ENCODE results near the gene SLC41A3.

SLC41A3 gene

DNA sequence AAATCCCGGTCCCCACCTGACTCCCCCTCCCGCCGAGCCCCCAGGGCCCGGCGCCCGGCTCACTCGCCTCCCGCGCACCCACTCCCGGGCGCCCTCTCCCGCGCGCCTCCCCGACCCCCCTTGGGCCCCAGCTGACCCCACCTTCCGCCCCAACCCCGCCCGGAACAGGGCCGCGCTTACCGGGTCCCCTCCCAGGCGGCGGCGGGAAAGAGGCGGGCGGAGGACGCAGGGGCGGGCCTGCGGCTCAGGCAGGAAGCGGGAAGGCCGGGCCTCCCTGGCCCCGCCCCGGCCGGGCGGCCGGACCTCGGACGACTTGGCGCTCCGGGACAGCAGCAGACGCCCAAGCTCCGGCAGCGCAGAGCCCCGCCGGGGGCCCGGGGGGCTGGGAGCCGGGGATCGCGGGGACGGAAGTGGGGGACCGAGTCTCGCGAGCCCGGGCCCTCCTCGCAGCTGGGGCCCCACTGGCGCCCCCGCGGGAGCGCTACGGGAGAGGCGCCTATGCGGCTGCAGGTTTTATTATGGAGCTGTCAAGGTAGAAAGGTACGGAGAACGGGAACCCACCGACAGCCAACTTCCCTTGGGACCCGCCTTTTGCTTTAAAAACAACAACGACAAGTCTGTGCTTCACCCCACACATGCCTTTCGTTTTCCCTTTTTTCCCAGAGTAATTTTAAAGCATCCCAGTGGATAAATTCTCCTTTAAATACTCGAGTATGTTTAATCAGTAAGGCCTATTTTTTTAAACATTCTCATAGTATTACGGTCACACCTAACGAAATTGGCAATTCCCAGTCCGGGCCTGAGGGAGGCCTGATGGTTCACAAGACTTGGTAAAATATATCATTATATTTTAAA is at the start of gene SLC41A3:
SLC41A3 (minus strand) TSS at position 212 of the 855 bp plus-strand sequence. CDS start 15,905 bp downstream, outside the sequence.
- peak within 1 kb of the TSS; percentile 50 for H3K27ac ChIP-seq
- TF ChIP-seq ZFX (IDR thresholded peaks at IDR 0.05; ENCODE audit: borderline replicate concordance) = no peak
- TF ChIP-seq, protein P1, sequence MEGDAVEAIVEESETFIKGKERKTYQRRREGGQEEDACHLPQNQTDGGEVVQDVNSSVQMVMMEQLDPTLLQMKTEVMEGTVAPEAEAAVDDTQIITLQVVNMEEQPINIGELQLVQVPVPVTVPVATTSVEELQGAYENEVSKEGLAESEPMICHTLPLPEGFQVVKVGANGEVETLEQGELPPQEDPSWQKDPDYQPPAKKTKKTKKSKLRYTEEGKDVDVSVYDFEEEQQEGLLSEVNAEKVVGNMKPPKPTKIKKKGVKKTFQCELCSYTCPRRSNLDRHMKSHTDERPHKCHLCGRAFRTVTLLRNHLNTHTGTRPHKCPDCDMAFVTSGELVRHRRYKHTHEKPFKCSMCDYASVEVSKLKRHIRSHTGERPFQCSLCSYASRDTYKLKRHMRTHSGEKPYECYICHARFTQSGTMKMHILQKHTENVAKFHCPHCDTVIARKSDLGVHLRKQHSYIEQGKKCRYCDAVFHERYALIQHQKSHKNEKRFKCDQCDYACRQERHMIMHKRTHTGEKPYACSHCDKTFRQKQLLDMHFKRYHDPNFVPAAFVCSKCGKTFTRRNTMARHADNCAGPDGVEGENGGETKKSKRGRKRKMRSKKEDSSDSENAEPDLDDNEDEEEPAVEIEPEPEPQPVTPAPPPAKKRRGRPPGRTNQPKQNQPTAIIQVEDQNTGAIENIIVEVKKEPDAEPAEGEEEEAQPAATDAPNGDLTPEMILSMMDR (IDR thresholded peaks at IDR 0.05) = peak; percentile 62

DNA sequence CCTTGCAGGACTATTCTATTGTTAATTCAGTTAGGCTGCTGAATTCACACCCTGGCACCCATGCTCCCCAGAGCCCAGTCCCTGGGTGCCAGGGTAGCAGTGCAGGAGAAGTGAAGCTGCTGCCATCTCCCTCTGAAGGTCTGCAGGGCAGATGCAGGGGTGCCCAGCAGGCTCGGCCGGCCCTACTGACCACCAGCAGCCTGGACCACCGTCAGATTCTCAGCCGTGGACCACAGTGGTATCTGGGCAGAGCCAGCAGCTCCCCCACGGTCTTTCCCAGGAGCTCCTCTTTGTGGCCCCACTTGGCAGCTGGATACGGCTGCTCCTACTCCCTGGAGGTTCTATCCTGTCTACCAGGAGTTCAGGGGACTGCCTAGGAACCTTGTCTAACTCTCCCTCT is 49.7 kb upstream of the SLC41A3 start:
- TF ChIP-seq, protein P1 (IDR thresholded peaks at IDR 0.05) = no peak
- no peak for TF ChIP-seq ZFX (IDR thresholded peaks at IDR 0.05; ENCODE audit: borderline replicate concordance)
- no peak overlapping the region for H3K27ac ChIP-seq

DNA sequence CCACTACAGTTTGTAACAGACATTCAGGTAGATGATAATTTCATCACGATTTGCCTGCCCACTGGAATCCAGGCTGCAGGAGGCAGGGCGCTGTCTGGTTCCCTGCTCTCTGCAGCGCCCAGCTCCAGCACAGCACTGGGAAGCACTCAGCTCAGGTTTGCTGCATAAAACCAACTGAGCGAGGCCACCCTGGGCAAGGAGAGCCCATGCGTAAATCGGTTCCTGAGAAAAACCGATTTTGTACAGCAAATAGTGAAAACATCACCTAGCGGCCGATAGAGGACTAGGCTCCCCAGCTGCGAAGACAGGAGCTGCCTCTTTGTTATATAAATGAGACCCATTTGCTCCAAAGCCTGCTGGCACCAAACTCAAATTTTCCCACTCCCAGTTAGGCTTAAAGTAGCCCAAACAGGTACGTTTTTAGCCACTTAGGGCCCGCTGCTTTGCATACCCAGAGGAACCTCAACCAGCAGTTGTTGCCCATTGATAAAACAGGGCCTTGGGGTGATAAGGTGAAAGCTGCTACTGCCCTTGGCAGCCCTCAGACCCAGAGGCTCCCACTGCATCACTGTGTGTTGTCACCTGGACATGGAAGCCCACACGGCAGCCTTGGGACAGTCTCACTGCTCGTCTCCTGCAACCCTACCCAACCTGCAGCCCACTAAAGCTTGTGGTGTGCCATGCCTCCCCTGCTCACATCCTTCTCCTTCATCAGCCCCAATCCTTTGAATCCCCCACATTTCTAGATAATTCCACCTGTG is 49.0 kb upstream of the SLC41A3 start:
- no peak overlapping the region for H3K27ac ChIP-seq
- no peak for TF ChIP-seq ZFX (IDR thresholded peaks at IDR 0.05; ENCODE audit: borderline replicate concordance)
- TF ChIP-seq, protein P1 (IDR thresholded peaks at IDR 0.05) = peak; percentile 49

DNA sequence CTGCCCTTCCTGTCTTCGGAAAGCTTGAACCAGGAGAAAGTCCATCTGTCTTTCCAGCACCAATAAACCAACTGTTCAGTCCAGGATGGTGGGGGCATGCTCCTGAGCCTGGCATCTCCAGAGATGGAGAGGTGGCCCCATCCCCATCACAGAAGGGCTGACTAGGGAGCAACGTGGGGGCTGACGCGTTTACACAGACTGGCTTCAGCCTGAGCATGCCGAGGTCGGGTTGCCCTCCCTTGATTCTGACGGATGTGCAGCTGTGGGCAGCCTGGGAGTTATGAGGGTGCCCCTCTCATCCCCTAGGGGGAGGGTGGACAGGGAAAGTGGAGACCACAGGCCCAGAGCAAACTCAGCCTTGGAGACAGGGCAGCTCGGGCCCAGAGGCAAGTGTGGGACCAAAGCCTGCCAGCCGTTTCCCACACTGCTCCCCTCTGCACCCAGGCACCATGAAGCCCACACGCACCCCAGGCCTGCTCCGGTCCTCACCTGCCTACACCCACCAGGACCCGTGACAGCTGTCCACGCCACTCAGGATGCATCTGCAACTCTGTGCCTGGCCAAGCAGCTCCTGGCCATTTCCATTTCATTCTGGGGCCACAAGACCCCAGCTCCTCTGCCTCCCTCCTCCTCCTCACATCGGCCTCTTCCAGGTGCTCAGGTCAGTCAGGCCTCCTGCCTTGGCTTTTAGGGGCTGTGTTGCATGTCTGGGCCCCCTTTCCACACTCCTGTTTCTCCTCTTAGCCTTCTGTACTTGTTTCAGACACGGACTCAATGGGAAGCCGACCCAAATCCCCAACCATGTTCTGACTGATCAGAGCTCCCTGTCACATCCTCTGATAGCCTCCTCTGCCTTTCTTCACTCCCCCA is 48.2 kb upstream of the SLC41A3 start:
- TF ChIP-seq, protein P1 (IDR thresholded peaks at IDR 0.05) = no peak
- no peak for TF ChIP-seq ZFX (IDR thresholded peaks at IDR 0.05; ENCODE audit: borderline replicate concordance)

DNA sequence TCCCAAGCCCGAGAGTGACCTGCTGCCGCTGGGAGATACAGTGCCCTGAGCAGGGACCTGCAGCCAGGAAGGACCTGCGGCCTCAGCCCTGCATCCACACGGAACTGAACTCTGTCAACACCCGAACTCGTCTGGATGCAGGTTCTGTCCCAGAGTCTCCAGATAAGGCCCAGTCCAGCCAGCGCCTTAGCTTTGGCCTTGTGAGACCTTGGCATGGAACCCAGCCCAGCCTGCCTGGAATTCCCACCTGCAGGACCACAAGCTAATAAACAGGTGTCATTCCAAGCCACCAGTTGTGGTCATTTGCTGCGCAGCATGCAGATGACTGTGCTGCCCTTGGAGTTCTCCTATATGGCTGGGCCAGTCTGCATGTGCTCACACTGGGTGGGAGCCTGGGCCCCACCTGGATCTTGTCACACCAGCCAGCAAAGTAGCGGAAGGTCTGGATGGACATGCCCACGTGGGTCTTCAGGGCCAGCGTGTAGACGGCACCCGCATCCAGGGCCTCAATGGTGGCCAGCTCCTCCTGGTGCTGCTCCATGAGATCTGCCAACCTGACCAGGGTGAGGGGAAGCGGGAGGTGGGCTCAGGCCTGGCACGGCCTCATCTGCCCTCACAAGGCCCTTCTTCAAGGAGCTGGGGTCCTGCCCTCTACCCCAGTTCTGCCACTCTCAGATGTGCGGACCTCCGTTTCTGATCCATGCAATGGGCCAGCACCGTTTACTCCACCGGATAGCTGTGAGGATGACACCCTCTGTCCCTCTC is 47.2 kb upstream of the SLC41A3 start:
- H3K27ac ChIP-seq = no peak overlapping the region
- TF ChIP-seq ZFX (IDR thresholded peaks at IDR 0.05; ENCODE audit: borderline replicate concordance) = no peak
- TF ChIP-seq, protein P1 (IDR thresholded peaks at IDR 0.05) = no peak

More for the DNA sequence above, 48.2 kb upstream of the SLC41A3 start:
- no peak overlapping the region for H3K27ac ChIP-seq

DNA sequence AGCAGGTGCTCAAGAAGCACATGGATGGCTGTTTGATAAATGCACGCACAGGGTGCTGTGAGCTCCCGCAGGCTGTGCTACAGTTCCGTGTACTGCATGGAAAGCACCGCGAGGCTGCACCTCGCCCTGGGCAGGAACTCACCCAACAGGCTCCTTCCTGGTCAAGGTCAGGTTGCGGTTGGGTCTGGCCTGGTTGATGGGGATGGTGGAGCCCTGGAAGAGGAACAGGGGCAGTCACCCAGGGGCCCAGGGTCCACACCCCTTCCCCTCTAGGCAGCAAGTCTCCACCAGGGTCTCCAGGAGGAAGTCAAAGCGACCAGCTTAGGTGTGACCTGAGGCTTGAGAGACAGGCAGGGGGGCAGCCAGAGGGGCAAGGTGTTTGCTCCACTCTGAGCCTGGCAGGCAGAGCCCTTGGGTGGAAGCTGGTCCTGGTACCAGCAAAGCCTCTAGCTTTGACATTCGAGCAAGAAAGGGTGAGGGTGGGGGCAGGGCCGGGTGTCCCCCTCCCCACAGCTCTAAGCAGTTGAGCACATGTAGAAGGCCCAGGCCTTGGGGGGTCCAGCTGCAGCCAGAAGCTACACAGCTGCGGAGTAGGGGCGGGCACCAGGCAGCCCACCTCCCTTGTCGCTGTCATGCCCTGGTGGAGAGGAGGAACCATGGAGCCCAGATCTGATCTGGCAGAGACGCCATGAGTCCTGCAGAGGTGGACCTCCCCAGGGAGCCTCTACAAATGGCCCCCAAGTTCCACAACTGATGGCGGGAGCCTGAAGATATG is 46.3 kb upstream of the SLC41A3 start:
- TF ChIP-seq, protein P1 (IDR thresholded peaks at IDR 0.05) = no peak
- no peak for TF ChIP-seq ZFX (IDR thresholded peaks at IDR 0.05; ENCODE audit: borderline replicate concordance)
- H3K27ac ChIP-seq = no peak overlapping the region

Data from 22Rv1 (cell line).